B cell (primary cell): ENCODE data around the gene CHRNA4. TPM values are rescaled to one million over a fixed set of nuclear protein-coding genes. Genes with fewer than 3 reads are reported as not detected.

Experiments
- ATAC-seq: fragments of 200-7000 bp; cut with Tn5 transposase; one replicate; pipeline ENCODE4 v1.10.0; 2021; ENCODE audit warnings: low read depth, mild to moderate bottlenecking, moderate number of reproducible peaks, moderate library complexity
- CTCF ChIA-PET: fragments of 350-600 bp; sonication (Branson Sonifier 250); formaldehyde crosslinking; loops from one replicate; lab custom pipeline; 2021; ENCODE audit warnings: antibody characterized with exemption, inconsistent platforms; lab: Charles Lee
- POLR2A ChIA-PET: fragments of 350-600 bp; sonication (Branson Sonifier 250); formaldehyde crosslinking; loops from one replicate; lab custom pipeline; 2021; ENCODE audit warnings: antibody characterized with exemption; lab: Charles Lee
- DNase-seq: peaks from one replicate; pipeline ENCODE4 v3.0.0; 2013
- H2AFZ ChIP-seq: 2 replicates; pipeline ENCODE4 v1.6.1; 2012; ENCODE audit warnings: mild to moderate bottlenecking, low read depth, low read length; ENCODE audit not compliant: insufficient read depth, poor library complexity, severe bottlenecking
- H3K27ac ChIP-seq, 2 donors: 1 replicate in 1 of 2; 2 replicates in 1 of 2; pipeline ENCODE4 v1.5.1; 2012 to 2013; ENCODE audit warnings: low read length in 2 of 2, mild to moderate bottlenecking in 2 of 2, moderate library complexity in 1 of 2
- H3K27me3 ChIP-seq, 4 experiments: fragments of 200-600 bp in 1 of 4; sonication (generic) in 1 of 4; replicated peaks in 1 of 4; 1 replicate in 2 of 4; 2 replicates in 2 of 4; pipeline versions ENCODE4 v1.6.1 to v1.7.0; 2013 to 2016; ENCODE audit warnings: low read length in 3 of 4, mild to moderate bottlenecking in 2 of 4, mixed read lengths in 1 of 4, moderate library complexity in 1 of 4; ENCODE audit not compliant: insufficient read depth in 4 of 4, control insufficient read depth in 3 of 4; ENCODE audit errors: control extremely low read depth in 1 of 4
- H3K36me3 ChIP-seq, 2 experiments: replicated peaks in 1 of 2; 1 replicate in 1 of 2; 2 replicates in 1 of 2; pipeline versions ENCODE4 v1.6.1 to v1.7.1; 2013; ENCODE audit warnings: low read length in 1 of 2; ENCODE audit not compliant: insufficient read depth in 2 of 2, control insufficient read depth in 1 of 2; ENCODE audit errors: control extremely low read depth in 1 of 2, extremely low read depth in 1 of 2
- H3K4me1 ChIP-seq, 2 donors: fragments of 200-600 bp in 1 of 2; sonication (generic) in 1 of 2; 1 replicate in 1 of 2; 2 replicates in 1 of 2; pipeline versions ENCODE4 v1.5.1 to v1.6.1; 2013 to 2017; ENCODE audit warnings: low read length in 2 of 2; ENCODE audit not compliant: control insufficient read depth in 2 of 2, insufficient read depth in 2 of 2
- H3K4me2 ChIP-seq: replicated peaks from 2 replicates; pipeline ENCODE3; 2012; ENCODE audit warnings: mild to moderate bottlenecking, low read depth, low read length; ENCODE audit not compliant: poor library complexity, severe bottlenecking
- H3K4me3 ChIP-seq, 5 experiments: fragments of 200-600 bp in 1 of 5; sonication (generic) in 1 of 5; 1 replicate in 3 of 5; 2 replicates in 2 of 5; pipeline versions ENCODE4 v1.5.1 to v1.7.0; 2011 to 2016; ENCODE audit warnings: low read length in 4 of 5, mild to moderate bottlenecking in 4 of 5, low read depth in 2 of 5, control low read depth in 1 of 5, moderate library complexity in 1 of 5; ENCODE audit not compliant: insufficient read depth in 1 of 5; ENCODE audit errors: control extremely low read depth in 1 of 5, extremely low read depth in 1 of 5
- H3K79me2 ChIP-seq: fragments of 200-600 bp; sonication (generic); one replicate; pipeline ENCODE4 v1.6.0; 2016; ENCODE audit warnings: low read length; ENCODE audit not compliant: control insufficient read depth, insufficient read depth
- H3K9ac ChIP-seq: fragments of 200-600 bp; sonication (generic); 2 replicates; pipeline ENCODE4 v1.6.1; 2017; ENCODE audit warnings: mild to moderate bottlenecking, low read length, moderate library complexity
- H3K9me3 ChIP-seq, 3 donors: one replicate each; pipeline versions ENCODE4 v1.6.1 to v1.7.1; 2013; ENCODE audit warnings: low read length in 2 of 3; ENCODE audit not compliant: control insufficient read depth in 2 of 3, insufficient read depth in 1 of 3; ENCODE audit errors: control extremely low read depth in 1 of 3
- H4K20me1 ChIP-seq: 2 replicates; pipeline ENCODE4 v1.6.0; 2012; ENCODE audit warnings: mild to moderate bottlenecking, low read length; ENCODE audit not compliant: insufficient read depth, control insufficient read depth, poor library complexity, severe bottlenecking
- H3K27ac Mint-ChIP-seq: one replicate; pipeline ENCODE4 v1.8.0; 2021; ENCODE audit warnings: mixed read lengths
- H3K27me3 Mint-ChIP-seq: one replicate; pipeline ENCODE4 v1.8.0; 2021; ENCODE audit warnings: mixed read lengths
- H3K4me1 Mint-ChIP-seq: one replicate; pipeline ENCODE4 v1.8.0; 2021; ENCODE audit warnings: mixed read lengths
- H3K4me3 Mint-ChIP-seq: one replicate; pipeline ENCODE4 v1.8.0; 2021; ENCODE audit warnings: mixed read lengths
- H3K9me3 Mint-ChIP-seq: one replicate; pipeline ENCODE4 v1.8.0; 2022; ENCODE audit warnings: mixed read lengths; ENCODE audit not compliant: insufficient read depth
- CTCF ChIP-seq: fragments of 200-600 bp; IDR thresholded peaks from one replicate; pipeline ENCODE4 v1.8.0; 2022; ENCODE audit warnings: antibody characterized with exemption, mild to moderate bottlenecking
- WGBS: methylation state at CpG from one replicate; pipeline ENCODE4 v1.1.5; 2013; ENCODE audit warnings: missing lambda C conversion rate; ENCODE audit not compliant: insufficient coverage; 5-methylcytosine and 5-hydroxymethylcytosine counted together
- intact Hi-C: fragments of 100-400 bp; cut with micrococcal nuclease; formaldehyde crosslinking; loops from one replicate; pipeline ENCODE4 v1.10.0; 2022
- polyA plus RNA-seq: library from polyadenylated mRNA; depleted of rRNA; stranded (reverse); fragments of >200 nt; gene quantifications from 2 replicates; pipeline ENCODE4 v1.2.3, GENCODE V29; 2012
- small RNA-seq: library from RNA; depleted of rRNA; stranded (forward); fragments of <200 nt; gene quantifications from one replicate; pipeline ENCODE3, GENCODE V24; 2012; ENCODE audit warnings: low replicate concordance, low read depth; ENCODE audit not compliant: insufficient read length
- total RNA-seq, 2 donors: library from RNA; stranded (reverse); fragments of 120-200 nt in 1 of 2; gene quantifications; 1 replicate in 1 of 2; 2 replicates in 1 of 2; pipeline versions ENCODE4 v1.2.3 to v1.2.4, GENCODE V29; 2013 to 2022

Gene CHRNA4
- total and polyA plus RNA-seq, 2 donors (not counting 1 experiment from before 2014, with no cell fraction given): not detected

DNA sequence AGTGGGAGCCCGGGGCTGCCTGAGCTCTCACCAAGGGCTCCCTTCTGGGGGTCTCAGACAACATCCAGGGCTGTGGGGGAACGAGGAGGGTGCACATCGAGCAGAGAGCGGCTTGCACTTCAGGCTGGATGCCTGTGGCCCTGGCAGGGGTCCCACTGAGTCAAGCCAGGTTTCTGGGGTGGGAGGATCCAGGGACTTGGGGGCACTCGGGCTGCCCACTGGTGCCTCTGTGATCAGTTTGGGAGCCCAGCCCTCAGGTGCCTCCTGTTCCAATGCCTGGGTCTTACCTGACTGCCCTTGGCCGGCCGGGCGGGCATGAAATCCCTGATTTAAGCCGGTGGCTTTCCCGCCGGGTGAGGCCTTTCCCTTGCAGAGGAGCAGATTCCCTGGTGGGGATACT is 67.7 kb downstream of the CHRNA4 start:
- ATAC-seq (no peak), DNase-seq (no peak)
- no peaks in the 10 kb centered on the region for H3K9me3 Mint-ChIP-seq
- POLR2A ChIA-PET: no interaction called here
- H3K27me3 Mint-ChIP-seq: peaks cover 15% of the 10 kb centered on the region
- no peak overlapping the region for H3K27ac Mint-ChIP-seq
- Histone ChIP-seq H3K4me3 (no peak overlapping the region), H3K79me2 (no peaks in the 10 kb centered on the region), H3K9me3 (no peaks in the 10 kb centered on the region), H3K36me3 (no peaks in the 10 kb centered on the region), H3K27me3 (peaks cover 0 to 30% (median 0%) of the 10 kb centered on the region in 4 experiments), H3K9ac (no peak overlapping the region), H3K27ac (no peak overlapping the region), H3K4me1 (no peaks in the 10 kb centered on the region), H3K4me2 (no peak overlapping the region), H4K20me1 (no peaks in the 10 kb centered on the region), H2AFZ (no peak overlapping the region)
- TF ChIP-seq CTCF: no peak
- no peaks in the 10 kb centered on the region for H3K4me1 Mint-ChIP-seq
- no peak overlapping the region for H3K4me3 Mint-ChIP-seq
- 74% methylated on average over 11 of the region's 11 CpGs for WGBS
- intact Hi-C loops: no loop called here
- CTCF ChIA-PET: no interaction called here

Small RNAs within 50 kb of the gene (small RNA-seq; reads per million reads assigned to genes)
- gene RNU6-994P: not detected

Other genes with a start within 250 kb of the CHRNA4 start
- gene YTHDF1, start 145.2 kb downstream of the CHRNA4 start, total RNA-seq: 40.2 and 40.5 TPM in 2 replicates
- gene YTHDF1, start 145.2 kb downstream of the CHRNA4 start, polyA plus RNA-seq: 25.3 and 49.8 TPM in 2 replicates
- not detected in 2 replicates for gene BIRC7, start 125.4 kb downstream of the CHRNA4 start, total RNA-seq
- gene BIRC7, start 125.4 kb downstream of the CHRNA4 start, polyA plus RNA-seq: 0.12 TPM in 1 of 2 replicates, not detected in the other
- gene NKAIN4, start 106.9 kb downstream of the CHRNA4 start, total RNA-seq: not detected in 2 replicates
- gene NKAIN4, start 106.9 kb downstream of the CHRNA4 start, polyA plus RNA-seq: not detected in 2 replicates
- 99.4 and 107 TPM in 2 replicates for gene ARFGAP1, start 88.5 kb downstream of the CHRNA4 start, total RNA-seq
- gene ARFGAP1, start 88.5 kb downstream of the CHRNA4 start, polyA plus RNA-seq: 83.2 and 113 TPM in 2 replicates
- gene COL20A1, start 68.2 kb downstream of the CHRNA4 start, total RNA-seq: not detected in 2 replicates
- not detected in 2 replicates for gene COL20A1, start 68.2 kb downstream of the CHRNA4 start, polyA plus RNA-seq
- gene KCNQ2, start 111.3 kb upstream of the CHRNA4 start, total RNA-seq: 0.12 and 0.49 TPM in 2 replicates
- gene KCNQ2, start 111.3 kb upstream of the CHRNA4 start, polyA plus RNA-seq: not detected in 2 replicates
- 1.8 and 2.2 TPM in 2 replicates for gene EEF1A2, start 137.7 kb upstream of the CHRNA4 start, total RNA-seq
- gene EEF1A2, start 137.7 kb upstream of the CHRNA4 start, polyA plus RNA-seq: 2.4 and 2.9 TPM in 2 replicates
- gene PPDPF, start 159.4 kb upstream of the CHRNA4 start, total RNA-seq: 149 and 162 TPM in 2 replicates
- gene PPDPF, start 159.4 kb upstream of the CHRNA4 start, polyA plus RNA-seq: 93.5 and 144 TPM in 2 replicates
- gene PTK6, start 176.0 kb upstream of the CHRNA4 start, total RNA-seq: 0.75 and 0.86 TPM in 2 replicates
- 2.3 and 2.8 TPM in 2 replicates for gene PTK6, start 176.0 kb upstream of the CHRNA4 start, polyA plus RNA-seq
- 0.17 and 0.27 TPM in 2 replicates for gene SRMS, start 186.4 kb upstream of the CHRNA4 start, total RNA-seq
- 0.26 and 0.54 TPM in 2 replicates for gene SRMS, start 186.4 kb upstream of the CHRNA4 start, polyA plus RNA-seq
- 3.8 and 5.1 TPM in 2 replicates for gene FNDC11, start 192.8 kb upstream of the CHRNA4 start, total RNA-seq
- gene FNDC11, start 192.8 kb upstream of the CHRNA4 start, polyA plus RNA-seq: 32.3 and 34.2 TPM in 2 replicates
- 52.6 and 53.7 TPM in 2 replicates for gene HELZ2, start 212.9 kb upstream of the CHRNA4 start, total RNA-seq
- 36.3 and 40.6 TPM in 2 replicates for gene HELZ2, start 212.9 kb upstream of the CHRNA4 start, polyA plus RNA-seq